Keratinocyte (primary cell): ENCODE results near the gene RHOF. TPM values are rescaled to one million over a fixed set of nuclear protein-coding genes. Genes with fewer than 3 reads are reported as not detected.

Source experiments
- DNase-seq: peaks from one replicate; pipeline ENCODE4 v3.0.0-alpha.2; 2011; ENCODE audit warnings: low read depth, missing footprints, low spot score
- FAIRE-seq: peaks from 2 replicates; lab custom pipeline; 2011; peaks lifted over from hg19 to GRCh38; lab: Jason Lieb, UNC
- H2AFZ ChIP-seq: 2 replicates; pipeline ENCODE4 v1.6.0; 2012; ENCODE audit warnings: low read length, control low read depth, inconsistent platforms; ENCODE audit not compliant: control insufficient read depth
- H3K27ac ChIP-seq: 2 replicates; pipeline ENCODE4 v1.5.1; 2011; ENCODE audit warnings: low read length; ENCODE audit not compliant: control insufficient read depth, insufficient read depth
- H3K27me3 ChIP-seq: 3 replicates; pipeline ENCODE4 v1.6.0; 2011; ENCODE audit warnings: low read length; ENCODE audit not compliant: control insufficient read depth, insufficient read depth; ENCODE audit errors: extremely low read depth
- H3K36me3 ChIP-seq, 2 experiments: 2 replicates in 1 of 2; 3 replicates in 1 of 2; pipeline ENCODE4 v1.5.1; 2011; ENCODE audit warnings: low read length in 2 of 2, mild to moderate bottlenecking in 1 of 2; ENCODE audit not compliant: control insufficient read depth in 2 of 2, insufficient read depth in 2 of 2; ENCODE audit errors: extremely low read depth in 1 of 2
- H3K4me1 ChIP-seq: 3 replicates; pipeline ENCODE4 v1.5.1; 2011; ENCODE audit warnings: low read length; ENCODE audit not compliant: control insufficient read depth, insufficient read depth; ENCODE audit errors: extremely low read depth
- H3K4me2 ChIP-seq: 3 replicates; pipeline ENCODE4 v1.6.0; 2011; ENCODE audit warnings: low read depth, low read length; ENCODE audit not compliant: control insufficient read depth, insufficient read depth; ENCODE audit errors: extremely low read depth
- H3K4me3 ChIP-seq, 3 experiments: fragments of 200-600 bp in 1 of 3; sonication (generic) in 1 of 3; 2 replicates in 2 of 3; 3 replicates in 1 of 3; pipeline ENCODE4 v1.5.1; 2011 to 2016; ENCODE audit warnings: low read length in 3 of 3, mild to moderate bottlenecking in 3 of 3, control low read depth in 2 of 3, inconsistent platforms in 1 of 3, low read depth in 1 of 3, mixed read lengths in 1 of 3, mixed run types in 1 of 3, moderate library complexity in 1 of 3; ENCODE audit not compliant: control insufficient read depth in 2 of 3, insufficient read depth in 2 of 3; ENCODE audit errors: extremely low read depth in 1 of 3
- H3K79me2 ChIP-seq: 2 replicates; pipeline ENCODE4 v1.6.0; 2012; ENCODE audit warnings: low read length; ENCODE audit not compliant: control insufficient read depth, insufficient read depth
- H3K9ac ChIP-seq: 3 replicates; pipeline ENCODE4 v1.6.0; 2011; ENCODE audit warnings: low read length; ENCODE audit not compliant: control insufficient read depth, insufficient read depth; ENCODE audit errors: extremely low read depth
- H3K9me1 ChIP-seq: 3 replicates; pipeline ENCODE4 v1.6.0; 2011; ENCODE audit warnings: low read length; ENCODE audit not compliant: control insufficient read depth, insufficient read depth; ENCODE audit errors: extremely low read depth
- H3K9me3 ChIP-seq: 2 replicates; pipeline ENCODE4 v1.5.1; 2012; ENCODE audit warnings: low read depth, low read length; ENCODE audit not compliant: control insufficient read depth
- H4K20me1 ChIP-seq: 3 replicates; pipeline ENCODE4 v1.6.0; 2011; ENCODE audit warnings: low read length; ENCODE audit not compliant: control insufficient read depth, insufficient read depth; ENCODE audit errors: extremely low read depth
- EZH2 ChIP-seq: IDR thresholded peaks from one replicate; pipeline ENCODE4 v1.6.1; 2012; ENCODE audit warnings: inconsistent platforms, mild to moderate bottlenecking, low read length, moderate library complexity
- dilution Hi-C: fragments of 300-500 bp; cut with MboI; formaldehyde crosslinking; loops from one replicate; pipeline ENCODE4 v1.7.0; 2020; ENCODE audit warnings: low sequenced_read_pairs; ENCODE audit not compliant: extremely low pct_ligation_motif_present
- polyA plus RNA-seq, 5 experiments: library from polyadenylated mRNA; depleted of rRNA in 3 of 5; stranded (reverse) in 3 of 5; stranded (forward) in 1 of 5; unstranded in 1 of 5; fragments of >200 nt; gene quantifications; 1 replicate in 1 of 5; 2 replicates in 3 of 5; 3 replicates in 1 of 5; pipeline versions ENCODE4 v1.2.1 to v1.2.3, GENCODE V29; 2011 to 2012; ENCODE audit warnings: missing spikeins in 2 of 5, low read depth in 1 of 5, low replicate concordance in 1 of 5
- TF ChIP-seq, protein P1 (sequence below), 3 experiments: IDR thresholded peaks in 1 of 3; conservative IDR thresholded peaks in 1 of 3; optimal IDR thresholded peaks in 1 of 3; 2 replicates in 2 of 3; 3 replicates in 1 of 3; pipeline versions ENCODE3 to v1.5.1; 2011; ENCODE audit warnings: low read length in 3 of 3, mild to moderate bottlenecking in 3 of 3, moderate library complexity in 2 of 3, control low read depth in 1 of 3, inconsistent platforms in 1 of 3; ENCODE audit not compliant: insufficient read depth in 2 of 3; ENCODE audit errors: extremely low read depth in 1 of 3

Gene RHOF
- polyA plus RNA-seq, 1 donor (not counting 4 experiments of a cell fraction or from before 2014, with no cell fraction given) = 2.8 TPM

DNA sequence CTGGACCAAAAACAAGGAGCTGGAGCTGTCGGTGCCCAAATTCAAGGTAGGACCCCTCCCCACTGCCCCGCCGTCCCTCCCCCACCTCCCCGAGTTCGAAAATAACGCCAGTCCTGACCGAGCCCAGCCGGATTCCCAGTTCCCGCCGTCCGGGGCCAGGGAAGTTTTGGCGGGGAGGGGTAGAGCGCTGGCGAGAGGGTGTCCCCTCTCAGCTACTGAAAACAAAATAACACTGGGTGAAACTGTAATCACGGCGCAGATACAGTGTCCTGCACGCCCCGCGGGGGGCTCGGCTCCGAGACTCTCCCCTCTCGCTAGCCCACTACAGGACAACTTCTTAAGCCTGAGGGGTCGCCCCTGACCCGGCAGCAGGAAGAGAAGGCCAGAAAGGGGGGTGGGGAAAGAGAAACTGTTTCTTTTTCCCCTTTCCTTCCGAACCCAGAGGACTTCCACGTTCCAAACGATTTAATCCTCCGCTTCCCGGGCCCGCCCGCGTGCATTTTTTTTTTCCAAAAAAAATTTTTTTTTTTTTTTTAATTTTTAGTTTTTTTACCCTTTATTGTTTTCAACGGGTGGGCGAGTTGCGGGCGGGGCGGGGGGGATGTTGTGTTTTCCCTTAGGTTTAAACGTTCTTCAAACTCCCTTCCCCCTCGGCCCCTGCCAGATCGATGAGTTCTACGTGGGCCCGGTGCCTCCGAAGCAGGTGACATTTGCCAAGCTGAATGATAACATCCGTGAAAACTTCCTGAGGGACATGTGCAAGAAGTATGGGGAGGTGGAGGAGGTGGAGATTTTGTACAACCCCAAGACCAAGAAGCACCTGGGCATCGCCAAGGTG, 11.9 kb upstream of the RHOF start:
- Histone ChIP-seq H3K79me2 (peaks cover 55% of the 10 kb centered on the region), H3K9me3 (no peaks in the 10 kb centered on the region), H3K4me2 (peak overlapping the region; percentile 99), H3K27ac (peak overlapping the region; percentile 46), H4K20me1 (peaks cover 4% of the 10 kb centered on the region), H3K4me3 (peak overlapping the region; percentile 65 to 86 (median 82)), H2AFZ (no peak overlapping the region), H3K27me3 (no peaks in the 10 kb centered on the region), H3K36me3 (peaks cover 12 to 22% of the 10 kb centered on the region in 2 experiments), H3K9me1 (no peaks in the 10 kb centered on the region), H3K9ac (peak overlapping the region; percentile 98), H3K4me1 (peaks cover 27% of the 10 kb centered on the region)
- dilution Hi-C loops = no loop called here
- TF ChIP-seq, protein P1, sequence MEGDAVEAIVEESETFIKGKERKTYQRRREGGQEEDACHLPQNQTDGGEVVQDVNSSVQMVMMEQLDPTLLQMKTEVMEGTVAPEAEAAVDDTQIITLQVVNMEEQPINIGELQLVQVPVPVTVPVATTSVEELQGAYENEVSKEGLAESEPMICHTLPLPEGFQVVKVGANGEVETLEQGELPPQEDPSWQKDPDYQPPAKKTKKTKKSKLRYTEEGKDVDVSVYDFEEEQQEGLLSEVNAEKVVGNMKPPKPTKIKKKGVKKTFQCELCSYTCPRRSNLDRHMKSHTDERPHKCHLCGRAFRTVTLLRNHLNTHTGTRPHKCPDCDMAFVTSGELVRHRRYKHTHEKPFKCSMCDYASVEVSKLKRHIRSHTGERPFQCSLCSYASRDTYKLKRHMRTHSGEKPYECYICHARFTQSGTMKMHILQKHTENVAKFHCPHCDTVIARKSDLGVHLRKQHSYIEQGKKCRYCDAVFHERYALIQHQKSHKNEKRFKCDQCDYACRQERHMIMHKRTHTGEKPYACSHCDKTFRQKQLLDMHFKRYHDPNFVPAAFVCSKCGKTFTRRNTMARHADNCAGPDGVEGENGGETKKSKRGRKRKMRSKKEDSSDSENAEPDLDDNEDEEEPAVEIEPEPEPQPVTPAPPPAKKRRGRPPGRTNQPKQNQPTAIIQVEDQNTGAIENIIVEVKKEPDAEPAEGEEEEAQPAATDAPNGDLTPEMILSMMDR (optimal IDR thresholded peaks at IDR 0.05 in 1 of 3, IDR thresholded peaks at IDR 0.05 in 1 of 3, conservative IDR thresholded peaks at IDR 0.05 in 1 of 3; ENCODE audit: extremely low read depth in 1 of 3, insufficient read depth in 2 of 3, low read length in 3 of 3) = no peak
- TF ChIP-seq EZH2 = no peak
- no peak for DNase-seq
- no peak for FAIRE-seq

DNA sequence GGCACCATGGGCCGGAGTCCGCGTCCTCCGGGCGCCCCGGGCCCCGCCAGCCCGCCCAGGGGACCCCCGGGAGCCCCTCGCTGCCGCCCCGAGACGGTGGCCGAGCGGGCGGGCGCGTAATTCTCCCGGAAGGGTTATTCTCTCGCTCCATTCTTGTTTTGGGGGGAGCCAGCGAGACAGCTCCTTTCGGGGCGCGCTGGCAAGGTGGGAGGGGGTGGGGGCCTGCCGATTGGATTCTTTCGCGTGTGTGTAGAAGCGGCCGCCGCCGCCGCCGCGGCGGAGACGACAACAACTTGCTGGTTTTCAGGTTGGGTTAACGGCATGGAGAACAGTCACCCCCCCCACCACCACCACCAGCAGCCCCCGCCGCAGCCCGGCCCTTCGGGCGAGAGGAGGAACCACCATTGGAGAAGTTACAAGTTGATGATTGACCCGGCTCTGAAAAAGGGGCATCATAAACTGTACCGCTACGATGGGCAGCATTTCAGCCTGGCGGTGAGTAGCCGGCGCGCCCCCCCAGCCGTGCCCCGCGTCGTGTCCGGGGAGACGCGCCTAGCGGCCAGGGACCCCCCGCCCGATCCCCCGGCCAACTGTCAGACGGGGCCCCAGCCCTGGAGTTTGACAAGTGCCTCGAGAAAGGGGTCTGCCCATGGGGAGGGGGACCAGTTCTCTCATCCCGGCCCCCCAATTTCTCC, 11.1 kb upstream of the RHOF start:
- H3K36me3 ChIP-seq = peaks cover 9 to 19% of the 10 kb centered on the region in 2 experiments
- H2AFZ ChIP-seq = no peak overlapping the region
- H4K20me1 ChIP-seq = peaks cover 4% of the 10 kb centered on the region
- FAIRE-seq (no peak), DNase-seq (no peak)
- H3K27me3 ChIP-seq = no peaks in the 10 kb centered on the region
- dilution Hi-C loops = no loop called here
- peak overlapping the region; percentile 98 for H3K9ac ChIP-seq
- peak overlapping the region; percentile 46 for H3K27ac ChIP-seq
- H3K9me1 ChIP-seq = no peaks in the 10 kb centered on the region
- H3K4me3 ChIP-seq = peak overlapping the region; percentile 65 to 86 (median 82)
- no peak for TF ChIP-seq EZH2
- TF ChIP-seq, protein P1 (optimal IDR thresholded peaks at IDR 0.05 in 1 of 3, IDR thresholded peaks at IDR 0.05 in 1 of 3, conservative IDR thresholded peaks at IDR 0.05 in 1 of 3; ENCODE audit: extremely low read depth in 1 of 3, insufficient read depth in 2 of 3, low read length in 3 of 3) = no peak
- peaks cover 27% of the 10 kb centered on the region for H3K4me1 ChIP-seq
- H3K9me3 ChIP-seq = no peaks in the 10 kb centered on the region
- peak overlapping the region; percentile 99 for H3K4me2 ChIP-seq
- peaks cover 46% of the 10 kb centered on the region for H3K79me2 ChIP-seq
